Liver (tissue), 9 donors: ENCODE measurements around the gene COL20A1. TPM values are rescaled to one million over a fixed set of nuclear protein-coding genes. Genes with fewer than 3 reads are reported as not detected.
"Not testable (repeated sequence)": the region's sequence is repeated elsewhere in the genome, so short reads cannot be mapped to it uniquely, and the experiment has no call there.

Experiments
- DNase-seq: peaks from one replicate; pipeline ENCODE4 v3.0.0-alpha.2; 2017; ENCODE audit warnings: low spot score
- H3K27ac ChIP-seq, 2 donors: one replicate each; pipeline ENCODE4 v1.7.0; 2013; ENCODE audit warnings: inconsistent platforms in 2 of 2, low read length in 2 of 2, control low read depth in 1 of 2, low read depth in 1 of 2, mild to moderate bottlenecking in 1 of 2
- H3K27me3 ChIP-seq, 4 donors: one replicate each; pipeline versions ENCODE4 v1.6.1 to v1.7.0; 2013; ENCODE audit warnings: low read length in 3 of 4, inconsistent platforms in 1 of 4, mild to moderate bottlenecking in 1 of 4, moderate library complexity in 1 of 4; ENCODE audit not compliant: control insufficient read depth in 4 of 4, insufficient read depth in 4 of 4
- H3K36me3 ChIP-seq, 4 donors: one replicate each; pipeline versions ENCODE4 v1.6.1 to v1.7.0; 2013; ENCODE audit warnings: low read length in 3 of 4, mild to moderate bottlenecking in 3 of 4, low read depth in 1 of 4, moderate library complexity in 1 of 4; ENCODE audit not compliant: control insufficient read depth in 4 of 4, insufficient read depth in 3 of 4
- H3K4me1 ChIP-seq, 4 donors: one replicate each; pipeline versions ENCODE4 v1.6.1 to v1.7.0; 2013; ENCODE audit warnings: low read length in 3 of 4, mild to moderate bottlenecking in 3 of 4, moderate library complexity in 1 of 4; ENCODE audit not compliant: control insufficient read depth in 4 of 4, insufficient read depth in 4 of 4
- H3K4me3 ChIP-seq, 3 donors: one replicate each; pipeline versions ENCODE4 v1.6.1 to v1.7.0; 2013; ENCODE audit warnings: low read length in 3 of 3, control low read depth in 1 of 3, low read depth in 1 of 3, mild to moderate bottlenecking in 1 of 3
- H3K9ac ChIP-seq, 2 donors: one replicate each; pipeline ENCODE4 v1.7.0; 2013; ENCODE audit warnings: low read length in 2 of 2, mild to moderate bottlenecking in 2 of 2, moderate library complexity in 2 of 2, control low read depth in 1 of 2, low read depth in 1 of 2
- H3K9me3 ChIP-seq, 4 donors: one replicate each; pipeline versions ENCODE4 v1.6.1 to v1.7.0; 2013; ENCODE audit warnings: low read length in 3 of 4; ENCODE audit not compliant: control insufficient read depth in 4 of 4
- EGR1 ChIP-seq, 2 donors: IDR thresholded peaks; 2 replicates each; pipeline ENCODE4 v1.6.1; 2016 to 2018; ENCODE audit warnings: antibody characterized with exemption in 2 of 2, low read depth in 2 of 2
- FOXA1 ChIP-seq: IDR thresholded peaks from 2 replicates; pipeline ENCODE4 v1.6.1; 2016; ENCODE audit warnings: antibody characterized with exemption
- FOXA2 ChIP-seq: IDR thresholded peaks from 2 replicates; pipeline ENCODE4 v1.6.1; 2016; ENCODE audit warnings: antibody characterized with exemption
- GABPA ChIP-seq, 2 donors: IDR thresholded peaks in 1 of 2; conservative IDR thresholded peaks in 1 of 2; 2 replicates each; pipeline ENCODE4 v1.6.1; 2016; ENCODE audit warnings: antibody characterized with exemption in 2 of 2, mild to moderate bottlenecking in 1 of 2, moderate library complexity in 1 of 2
- HNF4A ChIP-seq, 2 donors: conservative IDR thresholded peaks; 2 replicates each; pipeline ENCODE4 v1.6.1; 2016; ENCODE audit warnings: antibody characterized with exemption in 2 of 2, mild to moderate bottlenecking in 2 of 2
- NR2F2 ChIP-seq: IDR thresholded peaks from 2 replicates; pipeline ENCODE4 v1.6.1; 2016; ENCODE audit warnings: antibody characterized with exemption
- REST ChIP-seq: IDR thresholded peaks from 2 replicates; pipeline ENCODE4 v1.6.1; 2016; ENCODE audit warnings: antibody characterized with exemption, mild to moderate bottlenecking
- SP1 ChIP-seq: IDR thresholded peaks from 2 replicates; pipeline ENCODE4 v1.6.1; 2018; ENCODE audit warnings: antibody characterized with exemption, mild to moderate bottlenecking
- TAF1 ChIP-seq: conservative IDR thresholded peaks from 2 replicates; pipeline ENCODE4 v1.6.1; 2016; ENCODE audit warnings: antibody characterized with exemption, mild to moderate bottlenecking
- YY1 ChIP-seq: IDR thresholded peaks from 2 replicates; pipeline ENCODE4 v1.6.1; 2016; ENCODE audit warnings: antibody characterized with exemption, mild to moderate bottlenecking
- ZBTB33 ChIP-seq: IDR thresholded peaks from 2 replicates; pipeline ENCODE4 v1.6.1; 2016; ENCODE audit warnings: antibody characterized with exemption
- WGBS: extraction: QIAGEN DNeasy Blood & Tissue Kit; methylation state at CpG from one replicate; pipeline ENCODE4 v1.1.7; 2013; 5-methylcytosine and 5-hydroxymethylcytosine counted together
- polyA plus RNA-seq, 2 donors: library from polyadenylated mRNA; stranded (reverse) in 1 of 2; unstranded in 1 of 2; fragments of 200-250 nt in 1 of 2; fragments of >200 nt in 1 of 2; fragmentation: Nextera tagmentation in 1 of 2; extraction: Ambion mirVana in 1 of 2; gene quantifications; one replicate each; pipeline versions ENCODE4 v1.2.1 to v1.2.3, GENCODE V29; 2013 to 2015
- total RNA-seq, 2 donors: library from RNA; depleted of rRNA; stranded (reverse); fragments of >200 nt; gene quantifications; one replicate each; pipeline ENCODE4 v1.2.3, GENCODE V29; 2014
- TF ChIP-seq, protein P1 (sequence below): fragments of 150-350 bp; IDR thresholded peaks from 2 replicates; pipeline ENCODE4 v1.5.1; 2017; ENCODE audit warnings: improper control_type of control experiment, low read depth, low read length; ENCODE audit not compliant: missing input control
- donor health status: healthy.
- donor health status: healthy.
- donor health status: healthy.
- donor health status: healthy.
- donor health status: healthy.

Gene COL20A1
- total and polyA plus RNA-seq, 4 donors = not detected

DNA sequence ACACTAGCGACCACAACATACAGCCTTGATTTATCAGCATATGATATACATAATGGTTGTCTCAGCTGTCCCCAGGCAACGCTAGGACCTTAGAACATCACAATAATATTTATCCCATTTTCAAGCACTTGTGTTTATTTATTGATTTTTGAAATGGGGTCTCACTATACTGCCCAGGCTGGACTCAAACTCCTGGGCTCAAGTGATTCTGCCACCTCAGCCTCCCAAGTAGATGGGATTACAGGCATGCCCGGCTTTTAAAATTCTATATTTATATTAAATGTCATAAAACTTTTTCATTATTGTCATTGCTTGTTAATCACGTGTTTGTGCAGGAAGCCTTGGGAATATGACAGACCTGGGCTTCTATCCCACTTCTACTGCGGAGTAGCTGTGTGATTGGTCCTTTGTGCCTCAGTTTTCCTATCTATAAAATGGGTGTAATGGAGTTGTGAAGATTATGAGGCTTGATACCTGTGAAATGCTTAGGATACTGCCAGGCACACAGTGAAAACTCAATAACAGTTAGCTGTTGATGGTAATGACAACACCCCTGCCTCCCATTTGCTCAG, 10.2 kb downstream of the COL20A1 start:
- no peak overlapping the region for H3K9ac ChIP-seq
- H3K27ac ChIP-seq = no peak overlapping the region
- no peak overlapping the region for H3K4me3 ChIP-seq
- no peaks in the 10 kb centered on the region for H3K9me3 ChIP-seq
- TF ChIP-seq REST = no peak
- no peak for TF ChIP-seq GABPA (IDR thresholded peaks at IDR 0.05 in 1 of 2, conservative IDR thresholded peaks at IDR 0.05 in 1 of 2)
- TF ChIP-seq EGR1 (IDR thresholded peaks at IDR 0.05; ENCODE audit: low read depth in 2 of 2) = no peak
- TF ChIP-seq HNF4A (conservative IDR thresholded peaks at IDR 0.05) = no peak
- no peak for TF ChIP-seq YY1
- no peak for TF ChIP-seq FOXA2
- TF ChIP-seq NR2F2 = no peak
- TF ChIP-seq, protein P1, sequence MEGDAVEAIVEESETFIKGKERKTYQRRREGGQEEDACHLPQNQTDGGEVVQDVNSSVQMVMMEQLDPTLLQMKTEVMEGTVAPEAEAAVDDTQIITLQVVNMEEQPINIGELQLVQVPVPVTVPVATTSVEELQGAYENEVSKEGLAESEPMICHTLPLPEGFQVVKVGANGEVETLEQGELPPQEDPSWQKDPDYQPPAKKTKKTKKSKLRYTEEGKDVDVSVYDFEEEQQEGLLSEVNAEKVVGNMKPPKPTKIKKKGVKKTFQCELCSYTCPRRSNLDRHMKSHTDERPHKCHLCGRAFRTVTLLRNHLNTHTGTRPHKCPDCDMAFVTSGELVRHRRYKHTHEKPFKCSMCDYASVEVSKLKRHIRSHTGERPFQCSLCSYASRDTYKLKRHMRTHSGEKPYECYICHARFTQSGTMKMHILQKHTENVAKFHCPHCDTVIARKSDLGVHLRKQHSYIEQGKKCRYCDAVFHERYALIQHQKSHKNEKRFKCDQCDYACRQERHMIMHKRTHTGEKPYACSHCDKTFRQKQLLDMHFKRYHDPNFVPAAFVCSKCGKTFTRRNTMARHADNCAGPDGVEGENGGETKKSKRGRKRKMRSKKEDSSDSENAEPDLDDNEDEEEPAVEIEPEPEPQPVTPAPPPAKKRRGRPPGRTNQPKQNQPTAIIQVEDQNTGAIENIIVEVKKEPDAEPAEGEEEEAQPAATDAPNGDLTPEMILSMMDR = no peak
- no peak for TF ChIP-seq FOXA1
- no peak for TF ChIP-seq ZBTB33
- 67% methylated on average over 5 of the region's 5 CpGs for WGBS
- H3K27me3 ChIP-seq = peaks cover 0 to 8% (median 1%) of the 10 kb centered on the region in 4 donors
- no peaks in the 10 kb centered on the region for H3K4me1 ChIP-seq
- DNase-seq = no peak
- H3K36me3 ChIP-seq = no peaks in the 10 kb centered on the region

- no peak for DNase-seq
- H3K9me3 ChIP-seq = no peaks in the 10 kb centered on the region
- no peaks in the 10 kb centered on the region for H3K36me3 ChIP-seq
- no peak overlapping the region for H3K9ac ChIP-seq
- 50% methylated on average over 8 of the region's 8 CpGs for WGBS
- no peak overlapping the region for H3K27ac ChIP-seq
- no peak overlapping the region for H3K4me3 ChIP-seq
- no peaks in the 10 kb centered on the region for H3K4me1 ChIP-seq
- peaks cover 0 to 8% (median 1%) of the 10 kb centered on the region in 4 donors for H3K27me3 ChIP-seq
- TF ChIP-seq SP1 (no peak), TAF1 (no peak), YY1 (no peak), NR2F2 (no peak), REST (no peak)
- TF ChIP-seq, protein P1 = no peak
Measured at GRCh38 chr20:63305393-63305792, 12.4 kb downstream of the COL20A1 start.

GRCh38 chr20:63305933-63306672, 13.1 kb downstream of the COL20A1 start:
- not testable (repeated sequence) for H3K27ac ChIP-seq, H3K9me3 ChIP-seq, H3K4me1 ChIP-seq, DNase-seq, H3K36me3 ChIP-seq, H3K4me3 ChIP-seq, H3K27me3 ChIP-seq, H3K9ac ChIP-seq
- WGBS = 67% methylated on average over 24 of the region's 30 CpGs
